IPS-18c (cell line): ENCODE results near the gene TMEM63A.

Experiments used
- H3K4me3 ChIP-seq: 2 replicates; pipeline ENCODE4 v1.7.0; 2013; ENCODE audit warnings: low read depth, mild to moderate bottlenecking, low read length, moderate library complexity; ENCODE audit not compliant: insufficient read depth
- H3K9me3 ChIP-seq: one replicate; pipeline ENCODE4 v1.6.1; 2013; ENCODE audit warnings: mild to moderate bottlenecking, low read length, moderate library complexity; ENCODE audit not compliant: control insufficient read depth, insufficient read depth

Gene TMEM63A

GRCh38 chr1:225876900-225877510, 5.2 kb downstream of the TMEM63A start:
- Histone ChIP-seq H3K9me3 (no peaks in the 10 kb centered on the region), H3K4me3 (no peak overlapping the region)

- Histone ChIP-seq H3K9me3 (no peaks in the 10 kb centered on the region), H3K4me3 (no peak overlapping the region)
Observed at GRCh38 chr1:225875044-225875815, 7.0 kb downstream of the TMEM63A start.

GRCh38 chr1:225874431-225874830, 7.7 kb downstream of the TMEM63A start:
- H3K9me3 ChIP-seq = no peaks in the 10 kb centered on the region
- H3K4me3 ChIP-seq = no peak overlapping the region

GRCh38 chr1:225873281-225873850, 8.8 kb downstream of the TMEM63A start:
- no peak overlapping the region for H3K4me3 ChIP-seq
- no peaks in the 10 kb centered on the region for H3K9me3 ChIP-seq

GRCh38 chr1:225872075-225872430, 10.1 kb downstream of the TMEM63A start:
- no peak overlapping the region for H3K4me3 ChIP-seq

GRCh38 chr1:225871359-225872074, 10.7 kb downstream of the TMEM63A start:
- Histone ChIP-seq H3K9me3 (no peaks in the 10 kb centered on the region), H3K4me3 (no peak overlapping the region)

More at GRCh38 chr1:225872075-225872430, 10.1 kb downstream of the TMEM63A start:
- H3K9me3 ChIP-seq = no peaks in the 10 kb centered on the region

- Histone ChIP-seq H3K4me3 (no peak overlapping the region), H3K9me3 (no peaks in the 10 kb centered on the region)
Observed at GRCh38 chr1:225870911-225871310, 11.3 kb downstream of the TMEM63A start.

GRCh38 chr1:225868631-225869330, 13.4 kb downstream of the TMEM63A start:
- H3K9me3 ChIP-seq = no peaks in the 10 kb centered on the region
- no peak overlapping the region for H3K4me3 ChIP-seq

- H3K4me3 ChIP-seq = no peak overlapping the region
- no peaks in the 10 kb centered on the region for H3K9me3 ChIP-seq
Observed at GRCh38 chr1:225866981-225867380, 15.2 kb downstream of the TMEM63A start.

GRCh38 chr1:225866061-225866837, 15.9 kb downstream of the TMEM63A start:
- no peak overlapping the region for H3K4me3 ChIP-seq
- no peaks in the 10 kb centered on the region for H3K9me3 ChIP-seq

GRCh38 chr1:225865514-225865913, 16.7 kb downstream of the TMEM63A start:
- no peak overlapping the region for H3K4me3 ChIP-seq
- H3K9me3 ChIP-seq = no peaks in the 10 kb centered on the region

- no peaks in the 10 kb centered on the region for H3K9me3 ChIP-seq
- H3K4me3 ChIP-seq = no peak overlapping the region
Observed at GRCh38 chr1:225863167-225863566, 19.0 kb downstream of the TMEM63A start.

GRCh38 chr1:225862581-225862950, 19.6 kb downstream of the TMEM63A start:
- Histone ChIP-seq H3K4me3 (no peak overlapping the region), H3K9me3 (no peaks in the 10 kb centered on the region)

GRCh38 chr1:225861834-225862580, 20.2 kb downstream of the TMEM63A start:
- Histone ChIP-seq H3K4me3 (no peak overlapping the region), H3K9me3 (no peaks in the 10 kb centered on the region)

- peaks cover 2% of the 10 kb centered on the region for H3K9me3 ChIP-seq
- H3K4me3 ChIP-seq = no peak overlapping the region
Observed at GRCh38 chr1:225860876-225861441, 21.2 kb downstream of the TMEM63A start.

- Histone ChIP-seq H3K4me3 (no peak overlapping the region), H3K9me3 (peaks cover 2% of the 10 kb centered on the region)
Observed at GRCh38 chr1:225860107-225860506, 22.1 kb downstream of the TMEM63A start.
